ENCODE data around the gene NUP214. TPM values are rescaled to one million over a fixed set of nuclear protein-coding genes. Genes with fewer than 3 reads are reported as not detected.
"Not testable (repeated sequence)": the region's sequence is repeated elsewhere in the genome, so short reads cannot be mapped to it uniquely, and the experiment has no call there.

NUP214 gene
- total and polyA plus RNA-seq, 4 donors, result 6.6 to 63.6 (median 40.3) TPM

- Histone ChIP-seq H3K36me3 (ENCODE audit: control insufficient read depth in 1 of 2, insufficient read depth in 2 of 2, low read length in 1 of 2) (peaks cover 6 to 16% of the 10 kb centered on the region in 2 donors), H3K27me3 (ENCODE audit: control insufficient read depth in 1 of 2, insufficient read depth in 2 of 2, low read length in 1 of 2) (no peaks in the 10 kb centered on the region), H3K4me1 (ENCODE audit: control insufficient read depth in 1 of 2, insufficient read depth in 2 of 2, low read length in 2 of 2) (no peaks in the 10 kb centered on the region), H3K27ac (ENCODE audit: low read depth in 1 of 2, low read length in 2 of 2) (no peak overlapping the region), H3K4me3 (ENCODE audit: low read length in 2 of 2) (no peak overlapping the region), H3K9me3 (ENCODE audit: control insufficient read depth, low read length) (no peaks in the 10 kb centered on the region)
- no peak for ATAC-seq (ENCODE audit: low FRiP score)
- intact Hi-C loops (cut with DNase I), result no loop called here
- DNase-seq, result no peak
- 95 to 99% methylated on average over 3 of the region's 3 CpGs for WGBS, 2 donors
These were observed 76.5 kb downstream of the NUP214 start for GRCh38 chr9:131201856-131202255.

DNA sequence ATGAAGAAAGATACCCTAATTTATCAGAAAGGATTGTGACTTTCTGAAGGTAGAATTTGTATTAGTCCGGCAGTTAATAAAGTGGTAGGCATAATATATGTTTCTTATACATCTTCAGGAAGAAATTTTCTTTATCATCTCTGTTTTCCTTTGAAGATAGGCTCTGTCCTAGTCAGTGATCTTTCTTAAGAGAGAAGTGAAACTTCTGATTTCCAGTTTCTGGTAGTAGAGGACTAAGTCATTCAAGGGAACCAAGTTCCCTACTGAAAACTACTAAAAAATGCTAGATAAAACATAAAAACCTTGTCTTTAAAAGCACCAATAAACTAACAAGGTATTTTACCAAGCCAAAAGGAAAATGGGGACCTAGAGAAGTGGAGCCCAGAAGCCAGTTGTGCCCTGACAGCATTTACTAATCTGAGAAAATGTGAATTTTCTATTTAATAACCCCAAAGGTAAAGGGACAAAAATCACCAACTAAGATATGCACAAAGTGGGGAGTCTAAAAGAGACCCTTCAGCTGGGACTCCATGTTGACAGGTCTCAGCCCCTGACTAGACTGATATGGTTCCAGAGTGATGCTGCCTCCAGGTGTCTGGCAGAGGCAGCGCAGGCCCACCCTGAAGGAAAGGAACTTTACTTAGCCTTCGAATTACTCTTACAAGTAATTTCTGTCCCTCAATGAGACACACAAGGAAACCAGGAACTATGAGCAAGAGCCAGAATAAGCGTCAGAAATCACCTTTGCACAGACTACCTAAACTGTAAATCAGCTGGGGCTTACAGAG lies 78.2 kb downstream of the NUP214 start:
- Histone ChIP-seq H3K27ac (ENCODE audit: low read depth in 1 of 2, low read length in 2 of 2) (no peak overlapping the region), H3K4me3 (ENCODE audit: low read length in 2 of 2) (no peak overlapping the region), H3K9me3 (ENCODE audit: control insufficient read depth, low read length) (no peaks in the 10 kb centered on the region), H3K27me3 (ENCODE audit: control insufficient read depth in 1 of 2, insufficient read depth in 2 of 2, low read length in 1 of 2) (no peaks in the 10 kb centered on the region), H3K4me1 (ENCODE audit: control insufficient read depth in 1 of 2, insufficient read depth in 2 of 2, low read length in 2 of 2) (no peaks in the 10 kb centered on the region), H3K36me3 (ENCODE audit: control insufficient read depth in 1 of 2, insufficient read depth in 2 of 2, low read length in 1 of 2) (peaks cover 4 to 9% of the 10 kb centered on the region in 2 donors)
- DNase-seq (no peak), ATAC-seq (ENCODE audit: low FRiP score) (no peak)
- intact Hi-C loops (cut with DNase I), result no loop called here
- 88 to 89% methylated on average over 4 of the region's 4 CpGs for WGBS, 2 donors

DNA sequence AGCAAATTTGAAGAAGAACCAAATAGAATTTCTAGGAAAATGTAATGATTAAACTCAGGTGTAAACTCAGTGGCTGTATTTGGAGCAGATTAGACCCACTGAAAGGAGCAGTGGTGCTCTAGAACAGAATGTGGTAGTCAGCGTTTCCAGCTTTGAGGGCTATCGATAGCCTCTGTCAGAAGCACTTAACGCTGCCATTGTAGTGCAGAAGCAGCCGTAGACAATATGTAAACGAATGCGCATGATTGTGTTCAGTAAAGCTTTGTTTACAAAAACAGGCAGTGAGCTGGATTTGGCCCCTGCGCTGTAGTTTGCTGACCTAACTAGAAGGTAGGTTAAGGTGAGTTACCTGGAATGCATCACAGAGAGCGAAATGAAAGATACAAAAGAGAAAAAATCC lies 78.9 kb downstream of the NUP214 start:
- H3K27me3 ChIP-seq (ENCODE audit: control insufficient read depth in 1 of 2, insufficient read depth in 2 of 2, low read length in 1 of 2), result no peaks in the 10 kb centered on the region
- intact Hi-C loops (cut with DNase I), result no loop called here
- H3K27ac ChIP-seq (ENCODE audit: low read depth in 1 of 2, low read length in 2 of 2), result no peak overlapping the region
- H3K4me3 ChIP-seq (ENCODE audit: low read length in 2 of 2), result no peak overlapping the region
- DNase-seq (no peak), ATAC-seq (ENCODE audit: low FRiP score) (no peak)
- 80 to 83% methylated on average over 8 of the region's 8 CpGs for WGBS, 2 donors
- no peaks in the 10 kb centered on the region for H3K4me1 ChIP-seq (ENCODE audit: control insufficient read depth in 1 of 2, insufficient read depth in 2 of 2, low read length in 2 of 2)
- peaks cover 4 to 8% of the 10 kb centered on the region in 2 donors for H3K36me3 ChIP-seq (ENCODE audit: control insufficient read depth in 1 of 2, insufficient read depth in 2 of 2, low read length in 1 of 2)
- no peaks in the 10 kb centered on the region for H3K9me3 ChIP-seq (ENCODE audit: control insufficient read depth, low read length)

- intact Hi-C loops (cut with DNase I), result no loop called here
- 96 to 97% methylated on average over 3 of the region's 3 CpGs for WGBS, 2 donors
- Histone ChIP-seq H3K9me3 (ENCODE audit: control insufficient read depth, low read length) (no peaks in the 10 kb centered on the region), H3K27me3 (ENCODE audit: control insufficient read depth in 1 of 2, insufficient read depth in 2 of 2, low read length in 1 of 2) (no peaks in the 10 kb centered on the region), H3K36me3 (ENCODE audit: control insufficient read depth in 1 of 2, insufficient read depth in 2 of 2, low read length in 1 of 2) (peaks cover 4 to 6% of the 10 kb centered on the region in 2 donors), H3K27ac (ENCODE audit: low read depth in 1 of 2, low read length in 2 of 2) (no peak overlapping the region), H3K4me1 (ENCODE audit: control insufficient read depth in 1 of 2, insufficient read depth in 2 of 2, low read length in 2 of 2) (no peaks in the 10 kb centered on the region), H3K4me3 (ENCODE audit: low read length in 2 of 2) (no peak overlapping the region)
- ATAC-seq (ENCODE audit: low FRiP score), result no peak
- no peak for DNase-seq
These were observed 81.1 kb downstream of the NUP214 start for GRCh38 chr9:131206495-131206894.

GRCh38 chr9:131211920-131212319 lies 86.5 kb downstream of the NUP214 start:
- H3K9me3 ChIP-seq (ENCODE audit: control insufficient read depth, low read length); H3K36me3 ChIP-seq (ENCODE audit: control insufficient read depth in 1 of 2, insufficient read depth in 2 of 2, low read length in 1 of 2); H3K27ac ChIP-seq (ENCODE audit: low read depth in 1 of 2, low read length in 2 of 2); H3K4me3 ChIP-seq (ENCODE audit: low read length in 2 of 2); H3K27me3 ChIP-seq (ENCODE audit: control insufficient read depth in 1 of 2, insufficient read depth in 2 of 2, low read length in 1 of 2); DNase-seq; ATAC-seq (ENCODE audit: low FRiP score); intact Hi-C loops (cut with DNase I); H3K4me1 ChIP-seq (ENCODE audit: control insufficient read depth in 1 of 2, insufficient read depth in 2 of 2, low read length in 2 of 2): not testable (repeated sequence)
- WGBS, 2 donors, result 90 to 94% methylated on average over 4 of the region's 4 CpGs

GRCh38 chr9:131214286-131214856 lies 89.0 kb downstream of the NUP214 start:
- Histone ChIP-seq H3K4me1 (ENCODE audit: control insufficient read depth in 1 of 2, insufficient read depth in 2 of 2, low read length in 2 of 2) (peaks cover 0 to 2% of the 10 kb centered on the region in 2 donors), H3K36me3 (ENCODE audit: control insufficient read depth in 1 of 2, insufficient read depth in 2 of 2, low read length in 1 of 2) (no peaks in the 10 kb centered on the region), H3K4me3 (ENCODE audit: low read length in 2 of 2) (no peak overlapping the region), H3K27me3 (ENCODE audit: control insufficient read depth in 1 of 2, insufficient read depth in 2 of 2, low read length in 1 of 2) (no peaks in the 10 kb centered on the region), H3K9me3 (ENCODE audit: control insufficient read depth, low read length) (no peaks in the 10 kb centered on the region), H3K27ac (ENCODE audit: low read depth in 1 of 2, low read length in 2 of 2) (no peak overlapping the region)
- intact Hi-C loops (cut with DNase I), result no loop called here
- 72 to 80% methylated on average over 7 of the region's 7 CpGs for WGBS, 2 donors
- DNase-seq, result no peak
- no peak for ATAC-seq (ENCODE audit: low FRiP score)

GRCh38 chr9:131214876-131215275 lies 89.5 kb downstream of the NUP214 start:
- Histone ChIP-seq H3K27me3 (ENCODE audit: control insufficient read depth in 1 of 2, insufficient read depth in 2 of 2, low read length in 1 of 2) (no peaks in the 10 kb centered on the region), H3K36me3 (ENCODE audit: control insufficient read depth in 1 of 2, insufficient read depth in 2 of 2, low read length in 1 of 2) (no peaks in the 10 kb centered on the region), H3K9me3 (ENCODE audit: control insufficient read depth, low read length) (no peaks in the 10 kb centered on the region), H3K4me1 (ENCODE audit: control insufficient read depth in 1 of 2, insufficient read depth in 2 of 2, low read length in 2 of 2) (peaks cover 0 to 2% of the 10 kb centered on the region in 2 donors), H3K4me3 (ENCODE audit: low read length in 2 of 2) (no peak overlapping the region), H3K27ac (ENCODE audit: low read depth in 1 of 2, low read length in 2 of 2) (no peak overlapping the region)
- no peak for ATAC-seq (ENCODE audit: low FRiP score)
- no peak for DNase-seq
- intact Hi-C loops (cut with DNase I), result no loop called here
- 69 to 84% methylated on average over 4 of the region's 4 CpGs for WGBS, 2 donors

DNA sequence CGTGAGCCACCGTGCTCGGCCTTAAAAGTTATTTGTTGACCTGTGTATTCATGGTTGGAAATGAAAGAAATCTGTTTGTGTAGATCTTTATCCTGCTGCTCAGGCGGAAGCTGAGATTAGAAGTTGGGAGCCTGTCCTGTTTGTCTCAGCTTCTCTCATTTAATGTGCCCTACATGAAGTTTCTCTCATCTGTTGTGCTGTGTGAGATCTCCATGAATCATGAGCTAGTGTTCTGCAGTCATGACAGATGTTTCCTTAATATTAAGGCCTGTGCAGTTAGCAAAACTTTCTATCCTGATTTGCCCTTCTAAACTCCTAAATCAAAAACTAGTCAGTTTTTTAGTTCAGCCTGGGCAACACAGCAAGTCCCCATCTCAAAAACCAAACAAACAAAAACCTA lies 91.4 kb downstream of the NUP214 start:
- intact Hi-C loops (cut with DNase I), result no loop called here
- H3K9me3 ChIP-seq (ENCODE audit: control insufficient read depth, low read length), result no peaks in the 10 kb centered on the region
- DNase-seq (no peak), ATAC-seq (ENCODE audit: low FRiP score) (no peak)
- H3K36me3 ChIP-seq (ENCODE audit: control insufficient read depth in 1 of 2, insufficient read depth in 2 of 2, low read length in 1 of 2), result no peaks in the 10 kb centered on the region
- 81 to 86% methylated on average over 4 of the region's 4 CpGs for WGBS, 2 donors
- H3K4me3 ChIP-seq (ENCODE audit: low read length in 2 of 2), result no peak overlapping the region
- H3K4me1 ChIP-seq (ENCODE audit: control insufficient read depth in 1 of 2, insufficient read depth in 2 of 2, low read length in 2 of 2), result peaks cover 0 to 2% of the 10 kb centered on the region in 2 donors
- no peaks in the 10 kb centered on the region for H3K27me3 ChIP-seq (ENCODE audit: control insufficient read depth in 1 of 2, insufficient read depth in 2 of 2, low read length in 1 of 2)
- no peak overlapping the region for H3K27ac ChIP-seq (ENCODE audit: low read depth in 1 of 2, low read length in 2 of 2)

Data from aorta (tissue), 5 donors.